ENCODE measurements around the gene BEND6.
A peak's percentile ranks its signal among the peaks of the same experiment; 100 is the strongest.
"Not testable (repeated sequence)": the region's sequence is repeated elsewhere in the genome, so short reads cannot be mapped to it uniquely, and the experiment has no call there.

The BEND6 gene

GRCh38 chr6:57033228-57033627 lies 78.3 kb downstream of the BEND6 start:
- Mint-ChIP-seq H3K27me3 (peaks cover 55 to 73% of the 10 kb centered on the region in 2 donors), H3K4me3 (no peak overlapping the region), H3K36me3 (ENCODE audit: insufficient read depth) (no peaks in the 10 kb centered on the region), H3K27ac (no peak overlapping the region), H3K9me3 (no peaks in the 10 kb centered on the region), H3K4me1 (ENCODE audit: low read depth in 2 of 2) (no peaks in the 10 kb centered on the region)
- ATAC-seq (replicated peaks) (no peak), DNase-seq (no peak)

- ATAC-seq (replicated peaks), result no peak
- DNase-seq, result no peak
- Mint-ChIP-seq H3K9me3 (no peaks in the 10 kb centered on the region), H3K27me3 (peaks cover 57 to 80% of the 10 kb centered on the region in 2 donors), H3K4me1 (ENCODE audit: low read depth in 2 of 2) (no peaks in the 10 kb centered on the region), H3K4me3 (no peak overlapping the region), H3K36me3 (ENCODE audit: insufficient read depth) (no peaks in the 10 kb centered on the region), H3K27ac (no peak overlapping the region)
These were observed 80.6 kb downstream of the BEND6 start for GRCh38 chr6:57035549-57035948.

GRCh38 chr6:57038906-57039305 lies 84.0 kb downstream of the BEND6 start:
- H3K4me3 Mint-ChIP-seq, result no peak overlapping the region
- DNase-seq (no peak), ATAC-seq (replicated peaks) (no peak)
- no peaks in the 10 kb centered on the region for H3K4me1 Mint-ChIP-seq (ENCODE audit: low read depth in 2 of 2)
- no peaks in the 10 kb centered on the region for H3K9me3 Mint-ChIP-seq
- H3K27ac Mint-ChIP-seq, result no peak overlapping the region
- H3K27me3 Mint-ChIP-seq, result peaks cover 57 to 88% of the 10 kb centered on the region in 2 donors
- H3K36me3 Mint-ChIP-seq (ENCODE audit: insufficient read depth), result no peaks in the 10 kb centered on the region

- H3K27me3 Mint-ChIP-seq, result peaks cover 61 to 83% of the 10 kb centered on the region in 2 donors
- peaks cover 2% of the 10 kb centered on the region for H3K36me3 Mint-ChIP-seq (ENCODE audit: insufficient read depth)
- ATAC-seq (replicated peaks) (no peak), DNase-seq (no peak)
- no peaks in the 10 kb centered on the region for H3K9me3 Mint-ChIP-seq
- H3K27ac Mint-ChIP-seq, result no peak overlapping the region
- H3K4me3 Mint-ChIP-seq, result no peak overlapping the region
- no peaks in the 10 kb centered on the region for H3K4me1 Mint-ChIP-seq (ENCODE audit: low read depth in 2 of 2)
These were observed 85.1 kb downstream of the BEND6 start for GRCh38 chr6:57040011-57040410.

- H3K36me3 Mint-ChIP-seq (ENCODE audit: insufficient read depth), result peaks cover 19% of the 10 kb centered on the region
- H3K4me1 Mint-ChIP-seq (ENCODE audit: low read depth in 2 of 2), result peaks cover 16 to 20% of the 10 kb centered on the region in 2 donors
- not testable (repeated sequence) for H3K27ac Mint-ChIP-seq; DNase-seq; ATAC-seq (replicated peaks); H3K9me3 Mint-ChIP-seq; H3K4me3 Mint-ChIP-seq
- peaks cover 33 to 46% of the 10 kb centered on the region in 2 donors for H3K27me3 Mint-ChIP-seq
These were observed 89.2 kb downstream of the BEND6 start for GRCh38 chr6:57044061-57044460.

GRCh38 chr6:57044568-57044967 lies 89.7 kb downstream of the BEND6 start:
- DNase-seq (no peak), ATAC-seq (replicated peaks) (no peak)
- H3K9me3 Mint-ChIP-seq, result no peaks in the 10 kb centered on the region
- H3K4me1 Mint-ChIP-seq (ENCODE audit: low read depth in 2 of 2), result peaks cover 17 to 20% of the 10 kb centered on the region in 2 donors
- H3K4me3 Mint-ChIP-seq, result no peak overlapping the region
- no peak overlapping the region for H3K27ac Mint-ChIP-seq
- H3K36me3 Mint-ChIP-seq (ENCODE audit: insufficient read depth), result peaks cover 19% of the 10 kb centered on the region
- H3K27me3 Mint-ChIP-seq, result peaks cover 30 to 41% of the 10 kb centered on the region in 2 donors

GRCh38 chr6:57046332-57047256 lies 91.7 kb downstream of the BEND6 start, which contains the start of gene KIAA1586:
TSS of gene KIAA1586 (plus strand) at chr6:57046693. CDS start at chr6:57046756, 63 bp downstream.
- Mint-ChIP-seq H3K4me3 (peak within 1 kb of the TSS; percentile 98), H3K27ac (peak within 1 kb of the TSS; percentile 94 to 95), H3K27me3 (peaks cover 15 to 20% of the 10 kb centered on the region in 2 donors), H3K36me3 (ENCODE audit: insufficient read depth) (peaks cover 29% of the 10 kb centered on the region), H3K4me1 (ENCODE audit: low read depth in 2 of 2) (peaks cover 18 to 20% of the 10 kb centered on the region in 2 donors)
- not testable (repeated sequence) for H3K9me3 Mint-ChIP-seq
- DNase-seq (peak; percentile 58 to 70 (median 67)), ATAC-seq (replicated peaks) (peak; percentile 88)

- DNase-seq, H3K4me3 Mint-ChIP-seq, H3K9me3 Mint-ChIP-seq, H3K27ac Mint-ChIP-seq: not testable (repeated sequence)
- Mint-ChIP-seq H3K27me3 (peaks cover 8 to 14% of the 10 kb centered on the region in 2 donors), H3K36me3 (ENCODE audit: insufficient read depth) (peaks cover 35% of the 10 kb centered on the region), H3K4me1 (ENCODE audit: low read depth in 2 of 2) (peaks cover 18 to 20% of the 10 kb centered on the region in 2 donors)
- peak; percentile 37 for ATAC-seq (replicated peaks)
These were observed 92.3 kb downstream of the BEND6 start for GRCh38 chr6:57047257-57047585.

GRCh38 chr6:57047859-57048258 lies 93.0 kb downstream of the BEND6 start:
- H3K9me3 Mint-ChIP-seq; DNase-seq; ATAC-seq (replicated peaks): not testable (repeated sequence)
- H3K4me3 Mint-ChIP-seq, result peak overlapping the region; percentile 39 to 48
- peaks cover 6 to 10% of the 10 kb centered on the region in 2 donors for H3K27me3 Mint-ChIP-seq
- peaks cover 18 to 20% of the 10 kb centered on the region in 2 donors for H3K4me1 Mint-ChIP-seq (ENCODE audit: low read depth in 2 of 2)
- H3K36me3 Mint-ChIP-seq (ENCODE audit: insufficient read depth), result peaks cover 42% of the 10 kb centered on the region
- peak overlapping the region; percentile 44 to 51 for H3K27ac Mint-ChIP-seq

- peaks cover 44% of the 10 kb centered on the region for H3K36me3 Mint-ChIP-seq (ENCODE audit: insufficient read depth)
- peaks cover 6 to 7% of the 10 kb centered on the region in 2 donors for H3K27me3 Mint-ChIP-seq
- peak overlapping the region; percentile 44 to 51 for H3K27ac Mint-ChIP-seq
- peaks cover 18 to 20% of the 10 kb centered on the region in 2 donors for H3K4me1 Mint-ChIP-seq (ENCODE audit: low read depth in 2 of 2)
- H3K9me3 Mint-ChIP-seq, result no peaks in the 10 kb centered on the region
- ATAC-seq (replicated peaks) (no peak), DNase-seq (no peak)
- H3K4me3 Mint-ChIP-seq, result peak overlapping the region; percentile 39 to 48
These were observed 93.7 kb downstream of the BEND6 start for GRCh38 chr6:57048577-57048976.

GRCh38 chr6:57063847-57064246 lies 108.9 kb downstream of the BEND6 start:
- DNase-seq (no peak), ATAC-seq (replicated peaks) (no peak)
- Mint-ChIP-seq H3K4me3 (no peak overlapping the region), H3K4me1 (ENCODE audit: low read depth in 2 of 2) (no peaks in the 10 kb centered on the region), H3K27ac (no peak overlapping the region), H3K36me3 (ENCODE audit: insufficient read depth) (peaks cover 31% of the 10 kb centered on the region), H3K27me3 (no peaks in the 10 kb centered on the region), H3K9me3 (no peaks in the 10 kb centered on the region)

GRCh38 chr6:57064809-57065208 lies 109.9 kb downstream of the BEND6 start:
- Mint-ChIP-seq H3K27me3 (no peaks in the 10 kb centered on the region), H3K4me3 (no peak overlapping the region), H3K27ac (no peak overlapping the region), H3K36me3 (ENCODE audit: insufficient read depth) (peaks cover 29% of the 10 kb centered on the region), H3K4me1 (ENCODE audit: low read depth in 2 of 2) (no peaks in the 10 kb centered on the region), H3K9me3 (no peaks in the 10 kb centered on the region)
- ATAC-seq (replicated peaks) (no peak), DNase-seq (no peak)

- DNase-seq, result no peak
- Mint-ChIP-seq H3K4me1 (ENCODE audit: low read depth in 2 of 2) (no peaks in the 10 kb centered on the region), H3K4me3 (no peak overlapping the region), H3K9me3 (no peaks in the 10 kb centered on the region), H3K36me3 (ENCODE audit: insufficient read depth) (peaks cover 14% of the 10 kb centered on the region), H3K27ac (no peak overlapping the region), H3K27me3 (no peaks in the 10 kb centered on the region)
- ATAC-seq (replicated peaks), result no peak
These were observed 113.2 kb downstream of the BEND6 start for GRCh38 chr6:57068061-57068460.

- no peak overlapping the region for H3K27ac Mint-ChIP-seq
- H3K4me1 Mint-ChIP-seq (ENCODE audit: low read depth in 2 of 2), result peaks cover 0 to 3% of the 10 kb centered on the region in 2 donors
- H3K36me3 Mint-ChIP-seq (ENCODE audit: insufficient read depth), result peaks cover 10% of the 10 kb centered on the region
- no peaks in the 10 kb centered on the region for H3K27me3 Mint-ChIP-seq
- H3K9me3 Mint-ChIP-seq, result no peaks in the 10 kb centered on the region
- ATAC-seq (replicated peaks) (no peak), DNase-seq (no peak)
- no peak overlapping the region for H3K4me3 Mint-ChIP-seq
These were observed 114.3 kb downstream of the BEND6 start for GRCh38 chr6:57069228-57069627.

Data from effector memory CD8-positive, alpha-beta T cell (primary cell).